ENCODE results near the gene ITGA8.

GRCh38 chr10:15718694-15719048 is 1.1 kb downstream of the ITGA8 start:
- no peak for TF ChIP-seq CTCF (IDR thresholded peaks at IDR 0.05; ENCODE audit: low read depth, low read length)
- no peak for TF ChIP-seq EZH2phosphoT487 (IDR thresholded peaks at IDR 0.05; ENCODE audit: low read depth)
